HUES6 (cell line): ENCODE results near the gene L3MBTL1.

Experiments used
- H3K27ac ChIP-seq: 2 replicates; pipeline ENCODE4 v1.7.0; 2013; ENCODE audit warnings: low read depth, mild to moderate bottlenecking, low read length, inconsistent platforms
- H3K27me3 ChIP-seq: 2 replicates; pipeline ENCODE4 v1.6.1; 2013; ENCODE audit warnings: low read length; ENCODE audit not compliant: control insufficient read depth, insufficient read depth
- H3K36me3 ChIP-seq: 2 replicates; pipeline ENCODE4 v1.6.1; 2013; ENCODE audit warnings: low read length; ENCODE audit not compliant: control insufficient read depth, insufficient read depth
- H3K4me1 ChIP-seq: 2 replicates; pipeline ENCODE4 v1.6.1; 2013; ENCODE audit warnings: low read length; ENCODE audit not compliant: control insufficient read depth, insufficient read depth
- H3K4me3 ChIP-seq: 2 replicates; pipeline ENCODE4 v1.5.1; 2013; ENCODE audit warnings: low read depth, low read length
- H3K9ac ChIP-seq: one replicate; pipeline ENCODE4 v1.6.1; 2013; ENCODE audit warnings: mild to moderate bottlenecking, low read length
- H3K9me3 ChIP-seq: 2 replicates; pipeline ENCODE4 v1.6.1; 2013; ENCODE audit warnings: low read depth, low read length; ENCODE audit not compliant: control insufficient read depth, insufficient read depth

Gene L3MBTL1

GRCh38 chr20:43545837-43546578, 38.5 kb downstream of the L3MBTL1 start:
- Histone ChIP-seq H3K36me3 (peaks cover 14% of the 10 kb centered on the region), H3K4me1 (no peaks in the 10 kb centered on the region)

GRCh38 chr20:43548273-43548880, 40.9 kb downstream of the L3MBTL1 start:
- no peak overlapping the region for H3K9ac ChIP-seq

More at GRCh38 chr20:43545837-43546578, 38.5 kb downstream of the L3MBTL1 start:
- H3K27me3 ChIP-seq = no peaks in the 10 kb centered on the region
- no peak overlapping the region for H3K27ac ChIP-seq
- H3K9ac ChIP-seq = no peak overlapping the region
- H3K4me3 ChIP-seq = no peak overlapping the region
- H3K9me3 ChIP-seq = peaks cover 6% of the 10 kb centered on the region; the same call in 1 of the 2 replicates

GRCh38 chr20:43549416-43550065, 42.0 kb downstream of the L3MBTL1 start:
- H3K4me3 ChIP-seq = no peak overlapping the region
- H3K4me1 ChIP-seq = no peaks in the 10 kb centered on the region
- H3K9me3 ChIP-seq = peaks cover 6% of the 10 kb centered on the region; the same call in 1 of the 2 replicates
- H3K9ac ChIP-seq = no peak overlapping the region
- no peaks in the 10 kb centered on the region for H3K27me3 ChIP-seq
- H3K27ac ChIP-seq = no peak overlapping the region
- H3K36me3 ChIP-seq = peaks cover 12% of the 10 kb centered on the region

More at GRCh38 chr20:43548273-43548880, 40.9 kb downstream of the L3MBTL1 start:
- H3K27ac ChIP-seq = no peak overlapping the region
- peaks cover 6% of the 10 kb centered on the region; the same call in 1 of the 2 replicates for H3K9me3 ChIP-seq
- peaks cover 12% of the 10 kb centered on the region for H3K36me3 ChIP-seq
- no peak overlapping the region for H3K4me3 ChIP-seq
- no peaks in the 10 kb centered on the region for H3K4me1 ChIP-seq
- no peaks in the 10 kb centered on the region for H3K27me3 ChIP-seq

GRCh38 chr20:43550456-43550855, 43.0 kb downstream of the L3MBTL1 start:
- H3K4me1 ChIP-seq = no peaks in the 10 kb centered on the region
- no peak overlapping the region for H3K27ac ChIP-seq
- H3K4me3 ChIP-seq = no peak overlapping the region

GRCh38 chr20:43554369-43554768, 46.9 kb downstream of the L3MBTL1 start:
- Histone ChIP-seq H3K4me1 (peaks cover 8% of the 10 kb centered on the region; the same call in 1 of the 2 replicates), H3K9ac (no peak overlapping the region), H3K4me3 (no peak overlapping the region), H3K27me3 (no peaks in the 10 kb centered on the region), H3K27ac (no peak overlapping the region), H3K9me3 (no peaks in the 10 kb centered on the region), H3K36me3 (no peaks in the 10 kb centered on the region)

More at GRCh38 chr20:43550456-43550855, 43.0 kb downstream of the L3MBTL1 start:
- H3K27me3 ChIP-seq = no peaks in the 10 kb centered on the region
- peaks cover 7% of the 10 kb centered on the region for H3K36me3 ChIP-seq
- H3K9ac ChIP-seq = no peak overlapping the region
- peaks cover 6% of the 10 kb centered on the region; the same call in 1 of the 2 replicates for H3K9me3 ChIP-seq

- no peak within 1 kb of the TSS for H3K9ac ChIP-seq
- no peak within 1 kb of the TSS for H3K27ac ChIP-seq
- no peaks in the 10 kb centered on the region for H3K27me3 ChIP-seq
- H3K4me1 ChIP-seq = peaks cover 8% of the 10 kb centered on the region; the same call in 1 of the 2 replicates
- H3K4me3 ChIP-seq = no peak within 1 kb of the TSS
- no peaks in the 10 kb centered on the region for H3K36me3 ChIP-seq
- H3K9me3 ChIP-seq = no peaks in the 10 kb centered on the region
These were observed 51.1 kb downstream of the L3MBTL1 start, which contains the start of gene SGK2 for GRCh38 chr20:43558412-43559146. Gene SGK2, plus strand, starts transcription at chr20:43559027. Its CDS starts 7,469 bp downstream, at chr20:43566496.

GRCh38 chr20:43559147-43559987, 51.9 kb downstream of the L3MBTL1 start:
- no peaks in the 10 kb centered on the region for H3K36me3 ChIP-seq
- no peak overlapping the region for H3K4me3 ChIP-seq
- no peaks in the 10 kb centered on the region for H3K27me3 ChIP-seq
- no peak overlapping the region for H3K9ac ChIP-seq
- H3K27ac ChIP-seq = no peak overlapping the region
- no peaks in the 10 kb centered on the region for H3K9me3 ChIP-seq
- peaks cover 8% of the 10 kb centered on the region; the same call in 1 of the 2 replicates for H3K4me1 ChIP-seq

GRCh38 chr20:43560974-43561373, 53.5 kb downstream of the L3MBTL1 start:
- Histone ChIP-seq H3K9ac (no peak overlapping the region), H3K36me3 (no peaks in the 10 kb centered on the region), H3K4me3 (no peak overlapping the region), H3K27me3 (no peaks in the 10 kb centered on the region), H3K4me1 (peaks cover 8% of the 10 kb centered on the region; the same call in 1 of the 2 replicates), H3K27ac (no peak overlapping the region), H3K9me3 (no peaks in the 10 kb centered on the region)

- Histone ChIP-seq H3K4me3 (no peak overlapping the region), H3K9ac (no peak overlapping the region)
These were observed 55.9 kb downstream of the L3MBTL1 start for GRCh38 chr20:43563429-43563828.

GRCh38 chr20:43563991-43564390, 56.5 kb downstream of the L3MBTL1 start:
- no peak overlapping the region for H3K27ac ChIP-seq
- no peaks in the 10 kb centered on the region for H3K9me3 ChIP-seq
- H3K36me3 ChIP-seq = no peaks in the 10 kb centered on the region
- H3K4me1 ChIP-seq = no peaks in the 10 kb centered on the region
- no peak overlapping the region for H3K9ac ChIP-seq
- no peak overlapping the region for H3K4me3 ChIP-seq
- H3K27me3 ChIP-seq = no peaks in the 10 kb centered on the region

More at GRCh38 chr20:43563429-43563828, 55.9 kb downstream of the L3MBTL1 start:
- H3K36me3 ChIP-seq = no peaks in the 10 kb centered on the region
- H3K9me3 ChIP-seq = no peaks in the 10 kb centered on the region
- peaks cover 5% of the 10 kb centered on the region; the same call in 1 of the 2 replicates for H3K4me1 ChIP-seq
- H3K27me3 ChIP-seq = no peaks in the 10 kb centered on the region
- no peak overlapping the region for H3K27ac ChIP-seq
